SK-N-MC (cell line): ENCODE data around the gene GTF2I.
"Not testable (repeated sequence)": the region's sequence is repeated elsewhere in the genome, so short reads cannot be mapped to it uniquely, and the experiment has no call there.

Experiments
- EZH2 ChIP-seq: fragments of 200-600 bp; sonication (generic); IDR thresholded peaks from one replicate; pipeline ENCODE4 v1.6.1; 2017; ENCODE audit warnings: antibody characterized with exemption
- FOXP2 ChIP-seq: optimal IDR thresholded peaks from 2 replicates; pipeline ENCODE3; 2011; ENCODE audit warnings: mild to moderate bottlenecking, moderate library complexity; ENCODE audit not compliant: insufficient read depth; ENCODE audit errors: extremely low read length, control extremely low read depth
- POLR2AphosphoS5 ChIP-seq: IDR thresholded peaks from 2 replicates; pipeline ENCODE4 v1.6.1; 2012; ENCODE audit warnings: mild to moderate bottlenecking, low read depth, low read length, borderline replicate concordance

GRCh38 chr7:74775111-74775510 lies 117.6 kb downstream of the GTF2I start:
- TF ChIP-seq POLR2AphosphoS5, EZH2, FOXP2: not testable (repeated sequence)
